Ascending aorta (tissue), 2 donors: Measurements from ENCODE around the gene PDLIM5. TPM values are rescaled to one million over a fixed set of nuclear protein-coding genes. Genes with fewer than 3 reads are reported as not detected.
"Not testable (repeated sequence)": the region's sequence is repeated elsewhere in the genome, so short reads cannot be mapped to it uniquely, and the experiment has no call there.

Source experiments
- DNase-seq, 2 donors: peaks; one replicate each; pipeline ENCODE4 v3.0.0-alpha.2; 2019; ENCODE audit warnings: low spot score in 2 of 2
- H3K27ac ChIP-seq, 2 donors: fragments of 200-600 bp; sonication (generic); one replicate each; pipeline ENCODE4 v1.5.1; 2016 to 2017; ENCODE audit warnings: mild to moderate bottlenecking in 1 of 2
- H3K27me3 ChIP-seq: fragments of 200-600 bp; sonication (generic); one replicate; pipeline ENCODE4 v1.5.1; 2017
- H3K36me3 ChIP-seq, 2 donors: fragments of 200-600 bp; sonication (generic); one replicate each; pipeline ENCODE4 v1.5.1; 2016
- H3K4me1 ChIP-seq, 2 donors: fragments of 200-600 bp; sonication (generic); one replicate each; pipeline ENCODE4 v1.5.1; 2016 to 2017; ENCODE audit warnings: mild to moderate bottlenecking in 1 of 2
- H3K4me3 ChIP-seq, 2 donors: fragments of 200-600 bp; sonication (generic); one replicate each; pipeline ENCODE4 v1.5.1; 2016 to 2017; ENCODE audit warnings: mild to moderate bottlenecking in 1 of 2
- H3K9me3 ChIP-seq, 2 donors: fragments of 200-600 bp; sonication (generic); one replicate each; pipeline ENCODE4 v1.5.1; 2016
- CTCF ChIP-seq, 3 experiments: fragments of 200-600 bp in 2 of 3; fragments of 450-650 bp in 1 of 3; sonication (generic) in 2 of 3; IDR thresholded peaks; one replicate each; pipeline ENCODE4 v1.5.1; 2016 to 2019; ENCODE audit warnings: antibody characterized with exemption in 3 of 3, mild to moderate bottlenecking in 1 of 3, moderate library complexity in 1 of 3
- intact Hi-C: fragments of 100-400 bp; cut with DNase I; formaldehyde crosslinking; loops from one replicate; pipeline ENCODE4 v1.15.1; 2023
- total RNA-seq: library from RNA; depleted of rRNA; stranded (reverse); fragments of >200 nt; gene quantifications from one replicate; pipeline ENCODE4 v1.1.0, GENCODE V29; 2016

Gene PDLIM5
- 103 TPM for total RNA-seq

- TF ChIP-seq CTCF (IDR thresholded peaks at IDR 0.05) = no peak
These were observed at the start of gene PDLIM5 for GRCh38 chr4:94451695-94452475. PDLIM5 (plus strand) TSS chr4:94451942; CDS start chr4:94455289, 3,347 bp downstream.

GRCh38 chr4:94402439-94402838 lies 49.3 kb upstream of the PDLIM5 start:
- not testable (repeated sequence) for DNase-seq, H3K36me3 ChIP-seq, H3K4me3 ChIP-seq, H3K27me3 ChIP-seq, H3K27ac ChIP-seq, H3K9me3 ChIP-seq, H3K4me1 ChIP-seq
- intact Hi-C loops = loop anchor here (10.0 kb wide), 2 partner anchors 352 to 692 kb away; partner anchors contain the start of gene BMPR1B

More at GRCh38 chr4:94451695-94452475, at the start of gene PDLIM5:
- Histone ChIP-seq H3K27ac (peak within 1 kb of the TSS; percentile 100), H3K27me3 (no peaks in the 10 kb centered on the region), H3K9me3 (no peaks in the 10 kb centered on the region), H3K4me1 (peaks cover under 1 to 22% of the 10 kb centered on the region in 2 donors), H3K4me3 (peak within 1 kb of the TSS; percentile 94 to 100), H3K36me3 (peaks cover 3 to 14% of the 10 kb centered on the region in 2 donors)
- peak; percentile 74 to 95 for DNase-seq
- intact Hi-C loops = loop anchor here (1.0 to 10.0 kb wide), 5 partner anchors 42 to 1093 kb away; partner anchors contain the start of genes BMPR1B and UNC5C

- no peak for TF ChIP-seq CTCF (IDR thresholded peaks at IDR 0.05)
- H3K9me3 ChIP-seq = no peaks in the 10 kb centered on the region
- no peak overlapping the region for H3K4me3 ChIP-seq
- no peaks in the 10 kb centered on the region for H3K27me3 ChIP-seq
- H3K27ac ChIP-seq = no peak overlapping the region
- H3K36me3 ChIP-seq = no peaks in the 10 kb centered on the region
- H3K4me1 ChIP-seq = peaks cover 0 to 9% of the 10 kb centered on the region in 2 donors
- no peak for DNase-seq
- intact Hi-C loops = loop anchor here (10.0 kb wide), 2 partner anchors 351 to 691 kb away; partner anchors contain the start of gene BMPR1B
These were observed 48.0 kb upstream of the PDLIM5 start for GRCh38 chr4:94403751-94404150.

GRCh38 chr4:94406668-94407437 lies 44.9 kb upstream of the PDLIM5 start:
- intact Hi-C loops = loop anchor here (2.0 to 10.0 kb wide), 3 partner anchors 190 to 688 kb away; partner anchors contain the start of gene BMPR1B
- peak; percentile 34 to 88 (median 86) for TF ChIP-seq CTCF (IDR thresholded peaks at IDR 0.05)
- H3K4me1 ChIP-seq = peaks cover 10 to 26% of the 10 kb centered on the region in 2 donors
- H3K4me3 ChIP-seq = peak overlapping the region in 1 of 2 donors; percentile 57
- no peaks in the 10 kb centered on the region for H3K27me3 ChIP-seq
- H3K27ac ChIP-seq = peak overlapping the region; percentile 80 to 82
- no peaks in the 10 kb centered on the region for H3K36me3 ChIP-seq
- H3K9me3 ChIP-seq = no peaks in the 10 kb centered on the region
- peak in 1 of 2 donors; percentile 91 for DNase-seq

GRCh38 chr4:94407846-94408245 lies 43.9 kb upstream of the PDLIM5 start:
- H3K27me3 ChIP-seq = no peaks in the 10 kb centered on the region
- H3K4me1 ChIP-seq = peaks cover 10 to 36% of the 10 kb centered on the region in 2 donors
- intact Hi-C loops = loop anchor here (2.0 to 10.0 kb wide), 3 partner anchors 189 to 687 kb away; partner anchors contain the start of gene BMPR1B
- peak overlapping the region; percentile 80 to 82 for H3K27ac ChIP-seq
- H3K9me3 ChIP-seq = no peaks in the 10 kb centered on the region
- H3K36me3 ChIP-seq = no peaks in the 10 kb centered on the region
- H3K4me3 ChIP-seq = peak overlapping the region in 1 of 2 donors; percentile 57
- TF ChIP-seq CTCF (IDR thresholded peaks at IDR 0.05) = no peak
- no peak for DNase-seq
